OCI-LY1 (cell line): ENCODE data around the gene HOXC6.

Source experiments
- CTCF ChIP-seq: fragments of 200-600 bp; sonication (generic), shearing (Covaris generic); IDR thresholded peaks from 2 replicates; pipeline ENCODE4 v1.5.1; 2017; ENCODE audit warnings: mild to moderate bottlenecking, antibody characterized with exemption, low read length, moderate library complexity, mixed read lengths
- EZH2 ChIP-seq: fragments of 200-600 bp; sonication (generic), shearing (Covaris generic); IDR thresholded peaks from 2 replicates; pipeline ENCODE4 v1.8.0; 2017; ENCODE audit warnings: borderline replicate concordance, mixed run types, mild to moderate bottlenecking, antibody characterized with exemption, low read length, moderate library complexity, mixed read lengths

- TF ChIP-seq CTCF (no peak), EZH2 (no peak)
Measured at GRCh38 chr12:54075409-54075808, 47.2 kb downstream of the HOXC6 start.
